Pancreas (tissue), 10 donors: Measurements from ENCODE around the gene PRSS48. TPM values are rescaled to one million over a fixed set of nuclear protein-coding genes. Genes with fewer than 3 reads are reported as not detected.

Experiments used
- ATAC-seq, 4 donors: fragments of 200-7000 bp; cut with Tn5 transposase; one replicate each; pipeline versions ENCODE4 v1.8.0 to v1.9.1; 2020; ENCODE audit warnings: mild to moderate bottlenecking in 4 of 4, moderate library complexity in 4 of 4
- DNase-seq, 6 donors: peaks; one replicate each; pipeline ENCODE4 v3.0.0-alpha.2; 2020
- FAIRE-seq: peaks from 2 replicates; lab custom pipeline; 2012; peaks lifted over from hg19 to GRCh38; lab: Jason Lieb, UNC
- H3K27ac ChIP-seq, 4 donors: fragments of 200-600 bp; sonication (generic); 1 replicate in 3 of 4; 2 replicates in 1 of 4; pipeline versions ENCODE4 v1.5.0 to v1.8.0; 2020
- H3K27me3 ChIP-seq, 4 donors: fragments of 200-600 bp; one replicate each; pipeline ENCODE4 v1.8.0; 2021
- H3K36me3 ChIP-seq, 3 donors: fragments of 200-600 bp; sonication (generic) in 1 of 3; one replicate each; pipeline versions ENCODE4 v1.5.0 to v1.8.0; 2020 to 2021
- H3K4me1 ChIP-seq, 3 donors: fragments of 200-600 bp; one replicate each; pipeline ENCODE4 v1.8.0; 2021
- H3K4me3 ChIP-seq, 4 donors: fragments of 200-600 bp; sonication (generic) in 2 of 4; one replicate each; pipeline versions ENCODE4 v1.5.0 to v1.8.0; 2020 to 2021
- H3K9me3 ChIP-seq, 4 donors: fragments of 200-600 bp; one replicate each; pipeline ENCODE4 v1.8.0; 2021
- WGBS, 2 donors: extraction: QIAGEN DNeasy Blood & Tissue Kit; methylation state at CpG; one replicate each; pipeline ENCODE4 v1.1.7; 2013; 5-methylcytosine and 5-hydroxymethylcytosine counted together
- intact Hi-C, 3 donors: fragments of 100-400 bp; cut with DNase I; formaldehyde crosslinking; loops; one replicate each; pipeline versions ENCODE4 v1.11.1 to v1.14.2; 2022
- polyA plus RNA-seq, 2 donors: library from polyadenylated mRNA; stranded (reverse); fragments of 200-250 nt; gene quantifications; one replicate each; pipeline ENCODE4 v1.2.3, GENCODE V29; 2013
- total RNA-seq, 6 donors: library from RNA; stranded (reverse); fragmentation: NEBNext Ultra II Directional in 4 of 6; extraction: Animal tissue kit (Norgen Biotek cat#: 25700) in 4 of 6; gene quantifications; one replicate each; pipeline versions ENCODE4 v1.2.1 to v1.2.4, GENCODE V29; 2021 to 2023
- TF ChIP-seq, protein P1 (sequence below), 4 donors: fragments of 200-600 bp; sonication (generic) in 3 of 4; IDR thresholded peaks; one replicate each; pipeline versions ENCODE4 v1.5.0 to v1.8.0; 2021; ENCODE audit warnings: antibody characterized with exemption in 4 of 4
- donor health status: healthy with polysubstance abuse.
- donor health status: DM: no; HTN: no; CAD: no; lungs with moderate emphysema.
- donor health status: DM: no; HTN: no; CAD: no.
- donor health status: control.
- donor health status: control.
- donor health status: Bipolar disorder and iron deficiency.
- donor health status: DM: yes; HTN: yes; CAD: no.
- donor health status: DM: no; HTN: no; CAD: no.
- donor health status: DM: no; HTN: no; CAD: no.
- donor health status: DM: yes; HTN: yes; CAD: no.

Gene PRSS48
- total and polyA plus RNA-seq, 8 donors: not detected

DNA sequence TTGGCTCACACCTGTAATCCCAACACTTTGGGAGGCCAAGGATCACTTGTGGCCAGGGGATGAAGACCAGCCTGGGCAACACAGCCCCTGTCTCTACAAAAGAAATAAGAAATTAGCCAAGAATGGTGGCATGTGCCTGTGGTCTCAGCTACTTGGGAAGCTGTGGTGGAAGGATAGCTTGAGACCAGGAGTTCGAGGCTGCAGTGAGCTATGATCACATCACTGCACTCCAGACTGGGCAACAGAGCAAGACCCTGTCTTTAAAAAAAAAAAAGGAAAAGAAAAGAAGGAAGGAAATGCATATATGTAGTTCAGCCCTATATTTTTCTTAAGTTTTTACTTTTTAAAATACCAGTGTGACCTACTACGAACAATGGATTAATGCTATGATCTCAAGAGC is 15.1 kb downstream of the PRSS48 start:
- FAIRE-seq (no peak), DNase-seq (no peak), ATAC-seq (no peak)
- H3K9me3 ChIP-seq: no peaks in the 10 kb centered on the region
- no peak overlapping the region for H3K27ac ChIP-seq
- no peaks in the 10 kb centered on the region for H3K27me3 ChIP-seq
- intact Hi-C loops: no loop called here
- peaks cover 0 to 13% (median 7%) of the 10 kb centered on the region in 3 donors for H3K4me1 ChIP-seq
- 98% methylated on average over 2 of the region's 2 CpGs for WGBS, 2 donors
- TF ChIP-seq, protein P1, sequence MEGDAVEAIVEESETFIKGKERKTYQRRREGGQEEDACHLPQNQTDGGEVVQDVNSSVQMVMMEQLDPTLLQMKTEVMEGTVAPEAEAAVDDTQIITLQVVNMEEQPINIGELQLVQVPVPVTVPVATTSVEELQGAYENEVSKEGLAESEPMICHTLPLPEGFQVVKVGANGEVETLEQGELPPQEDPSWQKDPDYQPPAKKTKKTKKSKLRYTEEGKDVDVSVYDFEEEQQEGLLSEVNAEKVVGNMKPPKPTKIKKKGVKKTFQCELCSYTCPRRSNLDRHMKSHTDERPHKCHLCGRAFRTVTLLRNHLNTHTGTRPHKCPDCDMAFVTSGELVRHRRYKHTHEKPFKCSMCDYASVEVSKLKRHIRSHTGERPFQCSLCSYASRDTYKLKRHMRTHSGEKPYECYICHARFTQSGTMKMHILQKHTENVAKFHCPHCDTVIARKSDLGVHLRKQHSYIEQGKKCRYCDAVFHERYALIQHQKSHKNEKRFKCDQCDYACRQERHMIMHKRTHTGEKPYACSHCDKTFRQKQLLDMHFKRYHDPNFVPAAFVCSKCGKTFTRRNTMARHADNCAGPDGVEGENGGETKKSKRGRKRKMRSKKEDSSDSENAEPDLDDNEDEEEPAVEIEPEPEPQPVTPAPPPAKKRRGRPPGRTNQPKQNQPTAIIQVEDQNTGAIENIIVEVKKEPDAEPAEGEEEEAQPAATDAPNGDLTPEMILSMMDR (IDR thresholded peaks at IDR 0.05): no peak
- H3K36me3 ChIP-seq: no peaks in the 10 kb centered on the region
- no peak overlapping the region for H3K4me3 ChIP-seq

DNA sequence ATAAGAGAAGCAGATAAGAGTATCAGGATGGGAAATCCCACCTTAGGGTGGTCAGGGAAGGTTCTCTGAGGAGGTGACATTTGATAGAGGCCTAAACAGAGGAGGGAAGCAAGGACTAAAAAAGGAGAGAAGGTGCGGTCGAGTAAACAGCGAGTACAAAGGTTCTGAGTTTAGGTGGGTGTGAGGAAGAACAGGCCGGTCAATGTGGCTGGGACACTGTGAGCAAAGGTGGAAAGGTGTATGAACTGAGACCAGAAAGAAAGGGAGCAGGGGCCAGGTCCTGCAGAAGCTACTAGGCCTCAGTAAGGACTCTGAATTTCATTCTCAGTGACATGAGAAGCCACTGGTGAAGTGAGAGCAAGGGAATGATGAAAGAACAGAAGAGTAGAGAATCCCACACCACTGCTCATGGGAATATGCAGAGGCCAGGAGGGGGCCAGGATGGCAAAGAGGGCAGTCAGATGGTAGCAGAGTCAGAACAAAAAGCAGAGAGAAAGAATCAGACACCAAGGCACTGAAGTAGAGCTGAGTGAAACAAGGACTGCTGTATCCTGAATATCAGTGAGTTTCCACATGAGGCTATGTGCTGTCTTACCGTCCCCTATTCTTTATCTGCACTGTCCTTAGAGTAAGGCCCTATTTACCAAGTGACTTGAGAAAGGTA is 18.0 kb downstream of the PRSS48 start:
- H3K36me3 ChIP-seq: no peaks in the 10 kb centered on the region
- no peak for ATAC-seq
- no peaks in the 10 kb centered on the region for H3K27me3 ChIP-seq
- FAIRE-seq: no peak
- H3K9me3 ChIP-seq: no peaks in the 10 kb centered on the region
- intact Hi-C loops: no loop called here
- 90 to 95% methylated on average over 5 of the region's 5 CpGs for WGBS, 2 donors
- TF ChIP-seq, protein P1 (IDR thresholded peaks at IDR 0.05): no peak
- peaks cover 0 to 13% (median 7%) of the 10 kb centered on the region in 3 donors for H3K4me1 ChIP-seq
- no peak overlapping the region for H3K27ac ChIP-seq
- no peak overlapping the region for H3K4me3 ChIP-seq
- no peak for DNase-seq

DNA sequence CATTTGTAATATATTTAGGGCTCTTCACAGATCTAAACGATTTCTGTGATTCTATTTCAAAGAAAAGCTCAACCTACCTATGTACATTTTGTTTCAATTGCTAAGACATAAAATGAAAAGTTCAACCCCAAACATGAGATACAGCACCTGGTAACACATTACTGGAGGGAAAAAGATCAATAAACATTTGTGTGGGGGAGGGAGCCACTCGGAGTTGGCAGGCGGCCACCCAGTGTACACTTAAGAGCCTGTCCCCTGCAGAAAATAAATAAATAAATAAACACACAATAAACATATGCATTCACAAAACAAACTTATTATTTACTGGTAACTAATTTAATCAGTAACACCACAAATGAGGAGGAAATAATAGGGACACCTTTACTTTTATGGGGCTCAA is 19.3 kb downstream of the PRSS48 start:
- ATAC-seq: peak in 2 of 4 donors; percentile 48 to 72
- H3K36me3 ChIP-seq: no peaks in the 10 kb centered on the region
- no peak for FAIRE-seq
- no peaks in the 10 kb centered on the region for H3K9me3 ChIP-seq
- no peaks in the 10 kb centered on the region for H3K27me3 ChIP-seq
- TF ChIP-seq, protein P1 (IDR thresholded peaks at IDR 0.05): no peak
- H3K4me1 ChIP-seq: peaks cover 0 to 13% (median 7%) of the 10 kb centered on the region in 3 donors
- DNase-seq: peak in 1 of 6 donors; percentile 35
- 12 to 19% methylated on average over 3 of the region's 3 CpGs for WGBS, 2 donors
- no peak overlapping the region for H3K4me3 ChIP-seq
- H3K27ac ChIP-seq: no peak overlapping the region
- intact Hi-C loops: no loop called here

DNA sequence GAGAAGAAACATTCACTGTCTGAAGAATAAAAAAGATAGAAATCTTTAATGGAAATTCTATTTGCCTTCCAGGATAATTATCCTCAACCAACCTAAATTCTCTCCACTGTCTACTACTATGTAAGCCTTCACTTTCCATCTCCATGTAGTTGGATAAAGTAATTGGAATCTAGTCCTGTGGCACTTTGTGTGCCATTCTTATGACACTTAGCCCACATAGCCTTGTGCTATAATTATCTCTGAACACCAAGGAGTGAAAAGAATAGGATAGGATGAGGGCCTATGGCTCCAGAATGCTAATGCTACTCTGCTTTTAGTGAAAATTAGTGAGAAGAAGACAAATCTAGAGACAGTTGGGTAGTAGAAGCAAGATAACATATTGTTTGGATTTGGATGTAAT is 20.2 kb downstream of the PRSS48 start:
- TF ChIP-seq, protein P1 (IDR thresholded peaks at IDR 0.05): no peak
- intact Hi-C loops: no loop called here
- no peak overlapping the region for H3K27ac ChIP-seq
- no peak overlapping the region for H3K4me3 ChIP-seq
- H3K36me3 ChIP-seq: no peaks in the 10 kb centered on the region
- H3K4me1 ChIP-seq: peaks cover 0 to 13% (median 7%) of the 10 kb centered on the region in 3 donors
- no peak for FAIRE-seq
- H3K9me3 ChIP-seq: no peaks in the 10 kb centered on the region
- DNase-seq: no peak
- no peak for ATAC-seq
- no peaks in the 10 kb centered on the region for H3K27me3 ChIP-seq

DNA sequence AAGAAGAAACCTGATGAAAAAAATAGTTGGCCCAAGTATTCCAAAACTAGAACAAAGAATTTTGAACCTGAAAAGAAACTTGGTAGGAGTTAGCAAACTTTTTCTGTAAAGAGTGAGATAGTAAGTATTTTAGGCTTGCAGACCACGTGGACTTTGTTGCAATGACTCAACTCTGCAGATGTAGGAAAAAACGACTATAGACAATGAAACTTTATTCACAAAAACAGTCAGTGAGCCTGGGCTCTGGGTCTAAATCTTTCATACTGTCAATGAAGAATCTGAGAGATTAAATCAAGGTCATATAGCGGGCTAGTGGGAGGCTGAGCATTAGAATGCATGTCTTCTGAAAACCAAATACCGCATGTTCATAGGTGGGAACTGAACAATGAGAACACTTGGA is 25.5 kb downstream of the PRSS48 start:
- Histone ChIP-seq H3K36me3 (no peaks in the 10 kb centered on the region), H3K27ac (no peak overlapping the region), H3K4me3 (no peak overlapping the region), H3K27me3 (no peaks in the 10 kb centered on the region), H3K9me3 (no peaks in the 10 kb centered on the region), H3K4me1 (peaks cover 0 to 7% (median 0%) of the 10 kb centered on the region in 3 donors)
- intact Hi-C loops: no loop called here
- DNase-seq (no peak), FAIRE-seq (no peak), ATAC-seq (no peak)
- TF ChIP-seq, protein P1 (IDR thresholded peaks at IDR 0.05): no peak
- WGBS, 2 donors: 61 to 69% methylated on average over 4 of the region's 4 CpGs
